AG04450 (cell line): ENCODE data around the gene TAC3. TPM values are rescaled to one million over a fixed set of nuclear protein-coding genes. Genes with fewer than 3 reads are reported as not detected.

Experiments
- CTCF ChIA-PET: fragments of 300-600, 350-600 bp; formaldehyde crosslinking; extraction: SDS; loops from one replicate; lab custom pipeline; 2022; ENCODE audit warnings: antibody characterized with exemption, inconsistent platforms; lab: Charles Lee
- POLR2A ChIA-PET: fragments of 350-600 bp; formaldehyde crosslinking; extraction: SDS; loops from one replicate; lab custom pipeline; 2021; ENCODE audit warnings: antibody characterized with exemption, inconsistent platforms; lab: Yijun Ruan, JAX
- DNase-seq: peaks from one replicate; pipeline ENCODE4 v3.0.0-alpha.2; 2011; ENCODE audit warnings: low read depth, low spot score
- H3K27ac ChIP-seq: one replicate; pipeline ENCODE4 v1.5.1; 2012; ENCODE audit warnings: low read depth, low read length, control low read depth
- H3K27me3 ChIP-seq: one replicate; pipeline ENCODE4 v1.6.0; 2012; ENCODE audit warnings: low read length; ENCODE audit not compliant: control insufficient read depth, insufficient read depth
- H3K4me3 ChIP-seq: 2 replicates; pipeline ENCODE4 v1.5.1; 2011; ENCODE audit warnings: mild to moderate bottlenecking, low read depth, low read length, control low read depth
- H3K9me3 ChIP-seq: 2 replicates; pipeline ENCODE4 v1.5.1; 2012; ENCODE audit warnings: low read length; ENCODE audit not compliant: control insufficient read depth, insufficient read depth
- polyA plus RNA-seq: library from polyadenylated mRNA; depleted of rRNA; stranded (reverse); fragments of >200 nt; gene quantifications from 2 replicates; pipeline ENCODE4 v1.2.3, GENCODE V29; 2011
- TF ChIP-seq, protein P1 (sequence below): IDR thresholded peaks from 2 replicates; pipeline ENCODE4 v1.5.1; 2011; ENCODE audit warnings: low read depth, low read length, control low read depth, inconsistent platforms

The TAC3 gene
- polyA plus RNA-seq, 1 experiment, result 8.0 TPM

- DNase-seq, result no peak
- H3K4me3 ChIP-seq, result peak overlapping the region; percentile 48
- no peaks in the 10 kb centered on the region; the same call in 1 of the 2 replicates for H3K9me3 ChIP-seq
- POLR2A ChIA-PET, result no interaction called here
- no peaks in the 10 kb centered on the region for H3K27me3 ChIP-seq
- H3K27ac ChIP-seq, result no peak overlapping the region
- TF ChIP-seq, protein P1, sequence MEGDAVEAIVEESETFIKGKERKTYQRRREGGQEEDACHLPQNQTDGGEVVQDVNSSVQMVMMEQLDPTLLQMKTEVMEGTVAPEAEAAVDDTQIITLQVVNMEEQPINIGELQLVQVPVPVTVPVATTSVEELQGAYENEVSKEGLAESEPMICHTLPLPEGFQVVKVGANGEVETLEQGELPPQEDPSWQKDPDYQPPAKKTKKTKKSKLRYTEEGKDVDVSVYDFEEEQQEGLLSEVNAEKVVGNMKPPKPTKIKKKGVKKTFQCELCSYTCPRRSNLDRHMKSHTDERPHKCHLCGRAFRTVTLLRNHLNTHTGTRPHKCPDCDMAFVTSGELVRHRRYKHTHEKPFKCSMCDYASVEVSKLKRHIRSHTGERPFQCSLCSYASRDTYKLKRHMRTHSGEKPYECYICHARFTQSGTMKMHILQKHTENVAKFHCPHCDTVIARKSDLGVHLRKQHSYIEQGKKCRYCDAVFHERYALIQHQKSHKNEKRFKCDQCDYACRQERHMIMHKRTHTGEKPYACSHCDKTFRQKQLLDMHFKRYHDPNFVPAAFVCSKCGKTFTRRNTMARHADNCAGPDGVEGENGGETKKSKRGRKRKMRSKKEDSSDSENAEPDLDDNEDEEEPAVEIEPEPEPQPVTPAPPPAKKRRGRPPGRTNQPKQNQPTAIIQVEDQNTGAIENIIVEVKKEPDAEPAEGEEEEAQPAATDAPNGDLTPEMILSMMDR, result no peak
- CTCF ChIA-PET, result interaction anchor here (0.5 to 15.4 kb wide), 15 partner anchors 8 to 371 kb away, joined by 3 to 273 read pairs (median 4); partner anchors contain the start of genes MYO1A and TAC3
Measured at GRCh38 chr12:57006809-57007475, 9.4 kb downstream of the TAC3 start.

DNA sequence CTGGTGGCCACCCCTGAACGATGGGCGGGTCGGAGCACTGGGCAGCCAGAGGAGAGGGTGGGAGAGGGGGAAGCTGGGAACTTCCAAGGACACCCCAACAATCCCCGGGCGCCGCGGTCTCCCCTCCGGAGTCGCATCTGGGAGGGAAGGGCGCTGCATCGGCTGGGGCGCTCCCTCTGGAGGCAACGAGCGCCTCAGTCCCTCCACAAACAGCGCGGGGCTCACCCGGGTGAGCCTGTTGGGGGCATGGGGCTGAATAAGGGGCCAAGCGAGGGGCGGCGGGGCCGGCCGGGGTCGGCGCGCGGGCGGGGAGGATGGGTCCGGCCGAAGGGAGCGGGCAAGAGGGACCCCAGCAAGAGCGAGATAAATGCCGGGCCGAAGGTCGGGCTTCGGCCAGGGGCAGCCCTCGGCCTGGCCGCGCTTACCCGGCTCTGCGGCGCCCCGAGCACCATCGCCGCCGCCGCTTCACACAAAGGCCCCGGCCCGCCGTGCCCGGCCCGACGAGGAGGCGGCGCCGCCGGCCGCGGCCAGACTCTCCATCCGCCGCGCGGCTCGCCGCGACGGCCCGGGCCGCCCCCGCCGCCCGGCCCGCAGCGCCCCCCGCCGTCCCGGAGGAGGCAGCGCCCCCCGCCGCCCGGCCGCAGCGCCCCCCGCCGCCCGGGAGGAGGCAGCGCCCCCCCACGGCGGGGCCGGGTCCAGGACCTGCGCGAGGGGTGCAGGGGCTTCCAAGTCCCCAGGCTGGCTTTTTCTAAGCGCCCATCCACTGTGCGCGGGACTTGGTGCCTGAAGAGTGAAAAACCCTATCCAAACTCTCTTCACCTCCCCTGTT is 10.1 kb downstream of the TAC3 start, which contains the start of gene ZBTB39:
Gene ZBTB39 (minus strand): TSS at position 567 of the 829 bp plus-strand sequence. CDS start 1,629 bp downstream, outside the sequence.
- POLR2A ChIA-PET, result no interaction called here

GRCh38 chr12:57004651-57005050 is 11.7 kb downstream of the TAC3 start:
- DNase-seq, result no peak
- POLR2A ChIA-PET, result no interaction called here
- CTCF ChIA-PET, result interaction anchor here (0.9 to 15.4 kb wide), 8 partner anchors 16 to 368 kb away, joined by 3 to 273 read pairs (median 8); partner anchors contain the start of gene STAT6
- Histone ChIP-seq H3K27ac (no peak overlapping the region), H3K9me3 (no peaks in the 10 kb centered on the region; the same call in 1 of the 2 replicates), H3K4me3 (0 out of 2 replicates have a peak overlapping the region, but pooled peaks have one; percentile 10), H3K27me3 (no peaks in the 10 kb centered on the region)
- TF ChIP-seq, protein P1, result no peak

More for the DNA sequence above, 10.1 kb downstream of the TAC3 start, which contains the start of gene ZBTB39:
- Histone ChIP-seq H3K27me3 (no peaks in the 10 kb centered on the region), H3K4me3 (peak within 1 kb of the TSS; percentile 79), H3K9me3 (no peaks in the 10 kb centered on the region; the same call in 1 of the 2 replicates), H3K27ac (peak within 1 kb of the TSS; percentile 57)
- CTCF ChIA-PET, result interaction anchor here (0.7 to 15.4 kb wide), 20 partner anchors 9 to 371 kb away, joined by 3 to 273 read pairs (median 4); partner anchors contain the start of genes MYO1A, STAT6 and TAC3
- no peak for DNase-seq
- TF ChIP-seq, protein P1, result peak; percentile 46

GRCh38 chr12:57003395-57003794 is 12.9 kb downstream of the TAC3 start:
- H3K27ac ChIP-seq, result no peak overlapping the region
- DNase-seq, result no peak
- TF ChIP-seq, protein P1, result no peak
- no peaks in the 10 kb centered on the region; the same call in 1 of the 2 replicates for H3K9me3 ChIP-seq
- H3K4me3 ChIP-seq, result no peak overlapping the region
- ChIA-PET CTCF (interaction anchor here (3.4 to 15.4 kb wide), 3 partner anchors 56 to 247 kb away, joined by 27 to 273 read pairs (median 83); partner anchors contain the start of gene HSD17B6), POLR2A (no interaction called here)
- H3K27me3 ChIP-seq, result no peaks in the 10 kb centered on the region
